Measurements from ENCODE around the gene ZDHHC11B. TPM values are rescaled to one million over a fixed set of nuclear protein-coding genes. Genes with fewer than 3 reads are reported as not detected.

ZDHHC11B gene
- total and polyA plus RNA-seq, 2 of the 13 experiments (the other 11 are each of a cell fraction or from before 2014, with no cell fraction given): 0.11 to 0.12 TPM

GRCh38 chr5:801472-801871 lies 16.9 kb upstream of the ZDHHC11B start:
- ATAC-seq (no peak), FAIRE-seq (no peak), DNase-seq (ENCODE audit: low spot score) (no peak)
- POLR2A ChIA-PET: no interaction called here
- Histone ChIP-seq H3K4me1 (ENCODE audit: insufficient read depth, low read length) (no peaks in the 10 kb centered on the region), H3K27ac (ENCODE audit: extremely low read length, insufficient read depth, low read length) (no peak overlapping the region), H3K79me2 (ENCODE audit: insufficient read depth, low read length) (no peaks in the 10 kb centered on the region), H2AFZ (ENCODE audit: low read length) (no peak overlapping the region), H3K36me3 (replicated peaks in 1 of 2; ENCODE audit: control insufficient read depth in 1 of 2, insufficient read depth in 2 of 2, low read length in 2 of 2) (no peaks in the 10 kb centered on the region), H3K9ac (ENCODE audit: insufficient read depth, low read depth, low read length) (no peak overlapping the region), H4K20me1 (ENCODE audit: insufficient read depth, low read length) (no peaks in the 10 kb centered on the region), H3K27me3 (ENCODE audit: control insufficient read depth in 1 of 2, insufficient read depth in 2 of 2, low read length in 2 of 2) (no peaks in the 10 kb centered on the region; a peak in 1 of 5 replicates), H3K4me3 (replicated peaks in 1 of 3; ENCODE audit: insufficient read depth in 1 of 3, low read depth in 2 of 3, low read length in 3 of 3) (no peak overlapping the region), H3K9me3 (ENCODE audit: low read length) (no peaks in the 10 kb centered on the region), H3K4me2 (ENCODE audit: low read depth, low read length) (no peak overlapping the region)
- no TSS peak for BruUV-seq (replicated peaks)
- in situ Hi-C loops (cut with HindIII; ENCODE audit: extremely low pct_ligation_motif_present, low pct_unique_long_range_greater_than_20kb) (no loop called here), intact Hi-C loops (cut with micrococcal nuclease; ENCODE audit: unreplicated experiment) (no loop called here)
- TF ChIP-seq ZNF12 (CRISPR knock-in tag; IDR thresholded peaks at IDR 0.05): no peak
- TF ChIP-seq EEA1 (CRISPR knock-in tag; IDR thresholded peaks at IDR 0.05; ENCODE audit: borderline replicate concordance): no peak
- TF ChIP-seq RBM22 (optimal IDR thresholded peaks at IDR 0.05; ENCODE audit: low read length): no peak
- TF ChIP-seq ZSCAN31 (CRISPR knock-in tag; IDR thresholded peaks at IDR 0.05; ENCODE audit: low read depth): no peak
- TF ChIP-seq, protein P1, sequence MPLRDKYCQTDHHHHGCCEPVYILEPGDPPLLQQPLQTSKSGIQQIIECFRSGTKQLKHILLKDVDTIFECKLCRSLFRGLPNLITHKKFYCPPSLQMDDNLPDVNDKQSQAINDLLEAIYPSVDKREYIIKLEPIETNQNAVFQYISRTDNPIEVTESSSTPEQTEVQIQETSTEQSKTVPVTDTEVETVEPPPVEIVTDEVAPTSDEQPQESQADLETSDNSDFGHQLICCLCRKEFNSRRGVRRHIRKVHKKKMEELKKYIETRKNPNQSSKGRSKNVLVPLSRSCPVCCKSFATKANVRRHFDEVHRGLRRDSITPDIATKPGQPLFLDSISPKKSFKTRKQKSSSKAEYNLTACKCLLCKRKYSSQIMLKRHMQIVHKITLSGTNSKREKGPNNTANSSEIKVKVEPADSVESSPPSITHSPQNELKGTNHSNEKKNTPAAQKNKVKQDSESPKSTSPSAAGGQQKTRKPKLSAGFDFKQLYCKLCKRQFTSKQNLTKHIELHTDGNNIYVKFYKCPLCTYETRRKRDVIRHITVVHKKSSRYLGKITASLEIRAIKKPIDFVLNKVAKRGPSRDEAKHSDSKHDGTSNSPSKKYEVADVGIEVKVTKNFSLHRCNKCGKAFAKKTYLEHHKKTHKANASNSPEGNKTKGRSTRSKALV (CRISPR knock-in tag; IDR thresholded peaks at IDR 0.05): no peak
- no peak for TF ChIP-seq EZH2 (conservative IDR thresholded peaks at IDR 0.05; ENCODE audit: low read depth, low read length)
- TF ChIP-seq SP5 (CRISPR knock-in tag; IDR thresholded peaks at IDR 0.05; ENCODE audit: borderline replicate concordance, low read depth): no peak
- TF ChIP-seq ADNP (CRISPR knock-in tag; IDR thresholded peaks at IDR 0.05): no peak
- no peak for TF ChIP-seq PHF5A (CRISPR knock-in tag; IDR thresholded peaks at IDR 0.05; ENCODE audit: low read depth, unreplicated experiment)
- no peak for TF ChIP-seq PTBP1 (IDR thresholded peaks at IDR 0.05; ENCODE audit: low read depth, low read length, poor library complexity, severe bottlenecking)
- TF ChIP-seq FOSL1 (CRISPR knock-in tag; IDR thresholded peaks at IDR 0.05; ENCODE audit: borderline replicate concordance): no peak
- TF ChIP-seq ZBTB33 (CRISPR knock-in tag; IDR thresholded peaks at IDR 0.05): no peak
- no peak for TF ChIP-seq SP4 (CRISPR knock-in tag; IDR thresholded peaks at IDR 0.05)
- TF ChIP-seq BCL6 (CRISPR knock-in tag; IDR thresholded peaks at IDR 0.05): no peak
- TF ChIP-seq SOX6 (IDR thresholded peaks at IDR 0.05): no peak
- TF ChIP-seq SOX6 (CRISPR knock-in tag; IDR thresholded peaks at IDR 0.05): no peak
- TF ChIP-seq, protein P2, sequence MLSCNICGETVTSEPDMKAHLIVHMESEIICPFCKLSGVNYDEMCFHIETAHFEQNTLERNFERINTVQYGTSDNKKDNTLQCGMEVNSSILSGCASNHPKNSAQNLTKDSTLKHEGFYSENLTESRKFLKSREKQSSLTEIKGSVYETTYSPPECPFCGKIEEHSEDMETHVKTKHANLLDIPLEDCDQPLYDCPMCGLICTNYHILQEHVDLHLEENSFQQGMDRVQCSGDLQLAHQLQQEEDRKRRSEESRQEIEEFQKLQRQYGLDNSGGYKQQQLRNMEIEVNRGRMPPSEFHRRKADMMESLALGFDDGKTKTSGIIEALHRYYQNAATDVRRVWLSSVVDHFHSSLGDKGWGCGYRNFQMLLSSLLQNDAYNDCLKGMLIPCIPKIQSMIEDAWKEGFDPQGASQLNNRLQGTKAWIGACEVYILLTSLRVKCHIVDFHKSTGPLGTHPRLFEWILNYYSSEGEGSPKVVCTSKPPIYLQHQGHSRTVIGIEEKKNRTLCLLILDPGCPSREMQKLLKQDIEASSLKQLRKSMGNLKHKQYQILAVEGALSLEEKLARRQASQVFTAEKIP (CRISPR knock-in tag; IDR thresholded peaks at IDR 0.05; ENCODE audit: borderline replicate concordance): no peak
- TF ChIP-seq HMGA1 (CRISPR knock-in tag; conservative IDR thresholded peaks at IDR 0.05): no peak
- no peak for TF ChIP-seq ATRX (CRISPR knock-in tag; IDR thresholded peaks at IDR 0.05; ENCODE audit: borderline replicate concordance)
- TF ChIP-seq ZGPAT (CRISPR knock-in tag; IDR thresholded peaks at IDR 0.05): no peak
- 82% methylated on average over 6 of the region's 6 CpGs for WGBS (ENCODE audit: low lambda C conversion rate)
- CTCF ChIA-PET (ENCODE audit: low intra/inter-chr PET ratio, low total read pairs): no interaction called here
